Neural cell (in vitro differentiated cells): Measurements from ENCODE around the gene MMP13. TPM values are rescaled to one million over a fixed set of nuclear protein-coding genes. Genes with fewer than 3 reads are reported as not detected.

Source experiments
- H2AFZ ChIP-seq: fragments of 200-600, 300-800 bp; sonication (generic), shearing (Covaris generic); 2 replicates; pipeline ENCODE4 v1.6.0; 2014; ENCODE audit warnings: low read depth, mild to moderate bottlenecking, antibody characterized with exemption, low read length, moderate library complexity
- H3F3A ChIP-seq: fragments of 200-600 bp; shearing (Covaris generic); 2 replicates; pipeline ENCODE4 v1.6.1; 2016; ENCODE audit warnings: mild to moderate bottlenecking, moderate library complexity, mixed read lengths, antibody characterized with exemption, low read length; ENCODE audit not compliant: insufficient read depth, poor library complexity, severe bottlenecking
- H3K27ac ChIP-seq: fragments of 200-600, 300-800 bp; sonication (generic), shearing (Covaris generic); 2 replicates; pipeline ENCODE4 v1.5.1; 2014; ENCODE audit warnings: mild to moderate bottlenecking, low read length, moderate library complexity
- H3K27me3 ChIP-seq: fragments of 300-800, 200-600 bp; sonication (generic), shearing (Covaris generic); 2 replicates; pipeline ENCODE4 v1.6.0; 2014; ENCODE audit warnings: mild to moderate bottlenecking, low read depth, low read length, moderate library complexity; ENCODE audit not compliant: insufficient read depth
- H3K36me3 ChIP-seq: fragments of 300-800, 200-600 bp; sonication (generic), shearing (Covaris generic); 2 replicates; pipeline ENCODE4 v1.5.1; 2014; ENCODE audit warnings: mild to moderate bottlenecking, antibody characterized with exemption, low read length, moderate library complexity; ENCODE audit not compliant: insufficient read depth
- H3K4me2 ChIP-seq: fragments of 300-800, 200-600 bp; sonication (generic), shearing (Covaris generic); 2 replicates; pipeline ENCODE4 v1.6.0; 2014; ENCODE audit warnings: mild to moderate bottlenecking, low read length
- H3K4me3 ChIP-seq: fragments of 300-800, 200-600 bp; sonication (generic), shearing (Covaris generic); 2 replicates; pipeline ENCODE4 v1.5.1; 2014; ENCODE audit warnings: mild to moderate bottlenecking, low read length, moderate library complexity
- H3K79me2 ChIP-seq: fragments of 200-600 bp; shearing (Covaris generic); replicated peaks from 2 replicates; pipeline ENCODE4 v1.6.0; 2014; ENCODE audit warnings: mild to moderate bottlenecking, low read length, moderate library complexity; ENCODE audit not compliant: insufficient read depth
- H3K9ac ChIP-seq: fragments of 300-800, 200-600 bp; sonication (generic), shearing (Covaris generic); 2 replicates; pipeline ENCODE4 v1.6.1; 2016; ENCODE audit warnings: mild to moderate bottlenecking, low read length, mixed read lengths
- H3K9me2 ChIP-seq: fragments of 200-600 bp; shearing (Covaris generic); 2 replicates; pipeline ENCODE4 v1.6.1; 2016; ENCODE audit warnings: mild to moderate bottlenecking, low read length, mixed read lengths; ENCODE audit not compliant: insufficient read depth
- H3K9me3 ChIP-seq: fragments of 200-600, 300-800 bp; sonication (generic), shearing (Covaris generic); 2 replicates; pipeline ENCODE4 v1.6.1; 2016; ENCODE audit warnings: mild to moderate bottlenecking, mixed run types, low read length, moderate library complexity, mixed read lengths
- H4K20me1 ChIP-seq: fragments of 200-600 bp; shearing (Covaris generic); 2 replicates; pipeline ENCODE4 v1.6.1; 2016; ENCODE audit warnings: mild to moderate bottlenecking, mixed run types; ENCODE audit not compliant: insufficient read depth
- EP300 ChIP-seq: fragments of 450-650 bp; conservative IDR thresholded peaks from 2 replicates; pipeline ENCODE4 v1.6.1; 2014; ENCODE audit warnings: antibody characterized with exemption, mild to moderate bottlenecking, moderate library complexity; ENCODE audit not compliant: poor library complexity, severe bottlenecking
- EZH2 ChIP-seq: fragments of 200-600, 300-800 bp; shearing (Covaris generic), sonication (generic); IDR thresholded peaks from 2 replicates; pipeline ENCODE4 v1.6.1; 2014; ENCODE audit warnings: antibody characterized with exemption, low read length, borderline replicate concordance, mild to moderate bottlenecking; ENCODE audit not compliant: insufficient read depth, poor library complexity, severe bottlenecking
- MXI1 ChIP-seq: fragments of 450-650 bp; conservative IDR thresholded peaks from 2 replicates; pipeline ENCODE4 v1.6.1; 2014; ENCODE audit warnings: antibody characterized with exemption, mild to moderate bottlenecking; ENCODE audit not compliant: poor library complexity, severe bottlenecking
- POLR2AphosphoS5 ChIP-seq: IDR thresholded peaks from 2 replicates; pipeline ENCODE4 v1.6.1; 2012
- RAD21 ChIP-seq: fragments of 450-650 bp; conservative IDR thresholded peaks from 2 replicates; pipeline ENCODE4 v1.6.1; 2014; ENCODE audit warnings: antibody characterized with exemption, mild to moderate bottlenecking, moderate library complexity
- SMC3 ChIP-seq: fragments of 450-650 bp; conservative IDR thresholded peaks from 2 replicates; pipeline ENCODE4 v1.6.1; 2014; ENCODE audit warnings: antibody characterized with exemption, mild to moderate bottlenecking, moderate library complexity; ENCODE audit not compliant: poor library complexity
- TAF1 ChIP-seq: IDR thresholded peaks from 2 replicates; pipeline ENCODE4 v1.6.1; 2012; ENCODE audit warnings: low read depth
- polyA plus RNA-seq: library from polyadenylated mRNA; depleted of rRNA; stranded (reverse); fragments of >200 nt; gene quantifications from 2 replicates; pipeline ENCODE4 v1.2.3, GENCODE V29; 2014
- TF ChIP-seq, protein P1 (sequence below): IDR thresholded peaks from 2 replicates; pipeline ENCODE4 v1.6.1; 2012; ENCODE audit warnings: borderline replicate concordance
- TF ChIP-seq, protein P2 (sequence below): fragments of 450-650 bp; IDR thresholded peaks from 2 replicates; pipeline ENCODE4 v1.5.1; 2014; ENCODE audit warnings: antibody characterized with exemption, mild to moderate bottlenecking, moderate library complexity; ENCODE audit not compliant: poor library complexity, severe bottlenecking

The MMP13 gene
- polyA plus RNA-seq, 1 donor from 2014 or later, result not detected

DNA sequence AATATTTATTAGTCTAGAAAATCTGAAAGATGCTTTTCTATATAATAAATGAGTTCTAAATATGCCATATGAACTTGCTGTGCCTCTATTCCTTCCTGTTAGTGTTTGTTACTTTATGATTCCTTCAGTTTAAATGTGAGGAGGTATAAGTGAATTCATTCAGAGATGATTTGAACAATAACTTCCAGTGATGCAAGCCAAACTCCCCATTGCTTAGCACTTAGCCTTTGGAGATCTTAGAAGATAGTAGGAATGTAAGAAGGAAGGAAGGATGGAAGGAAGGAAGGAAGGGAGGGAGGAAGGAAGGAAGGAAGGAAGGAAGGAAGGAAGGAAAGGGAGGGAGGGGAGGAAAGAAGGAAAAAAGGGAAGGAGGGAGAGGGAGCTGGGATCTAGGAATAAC, 25.1 kb downstream of the MMP13 start:
- Histone ChIP-seq H2AFZ (no peak overlapping the region), H3K27me3 (no peaks in the 10 kb centered on the region), H3K9me3 (no peaks in the 10 kb centered on the region), H3K9ac (no peak overlapping the region), H3K27ac (no peak overlapping the region), H3K4me3 (no peak overlapping the region), H3K9me2 (no peaks in the 10 kb centered on the region), H3K36me3 (no peaks in the 10 kb centered on the region), H3K4me2 (no peak overlapping the region), H3K79me2 (no peaks in the 10 kb centered on the region), H4K20me1 (no peaks in the 10 kb centered on the region), H3F3A (no peaks in the 10 kb centered on the region)
- TF ChIP-seq SMC3, result no peak
- TF ChIP-seq TAF1, result no peak
- TF ChIP-seq, protein P1, sequence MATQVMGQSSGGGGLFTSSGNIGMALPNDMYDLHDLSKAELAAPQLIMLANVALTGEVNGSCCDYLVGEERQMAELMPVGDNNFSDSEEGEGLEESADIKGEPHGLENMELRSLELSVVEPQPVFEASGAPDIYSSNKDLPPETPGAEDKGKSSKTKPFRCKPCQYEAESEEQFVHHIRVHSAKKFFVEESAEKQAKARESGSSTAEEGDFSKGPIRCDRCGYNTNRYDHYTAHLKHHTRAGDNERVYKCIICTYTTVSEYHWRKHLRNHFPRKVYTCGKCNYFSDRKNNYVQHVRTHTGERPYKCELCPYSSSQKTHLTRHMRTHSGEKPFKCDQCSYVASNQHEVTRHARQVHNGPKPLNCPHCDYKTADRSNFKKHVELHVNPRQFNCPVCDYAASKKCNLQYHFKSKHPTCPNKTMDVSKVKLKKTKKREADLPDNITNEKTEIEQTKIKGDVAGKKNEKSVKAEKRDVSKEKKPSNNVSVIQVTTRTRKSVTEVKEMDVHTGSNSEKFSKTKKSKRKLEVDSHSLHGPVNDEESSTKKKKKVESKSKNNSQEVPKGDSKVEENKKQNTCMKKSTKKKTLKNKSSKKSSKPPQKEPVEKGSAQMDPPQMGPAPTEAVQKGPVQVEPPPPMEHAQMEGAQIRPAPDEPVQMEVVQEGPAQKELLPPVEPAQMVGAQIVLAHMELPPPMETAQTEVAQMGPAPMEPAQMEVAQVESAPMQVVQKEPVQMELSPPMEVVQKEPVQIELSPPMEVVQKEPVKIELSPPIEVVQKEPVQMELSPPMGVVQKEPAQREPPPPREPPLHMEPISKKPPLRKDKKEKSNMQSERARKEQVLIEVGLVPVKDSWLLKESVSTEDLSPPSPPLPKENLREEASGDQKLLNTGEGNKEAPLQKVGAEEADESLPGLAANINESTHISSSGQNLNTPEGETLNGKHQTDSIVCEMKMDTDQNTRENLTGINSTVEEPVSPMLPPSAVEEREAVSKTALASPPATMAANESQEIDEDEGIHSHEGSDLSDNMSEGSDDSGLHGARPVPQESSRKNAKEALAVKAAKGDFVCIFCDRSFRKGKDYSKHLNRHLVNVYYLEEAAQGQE, result no peak
- no peak for TF ChIP-seq EZH2
- TF ChIP-seq RAD21, result no peak
- TF ChIP-seq MXI1, result no peak
- TF ChIP-seq EP300, result no peak
- TF ChIP-seq, protein P2, sequence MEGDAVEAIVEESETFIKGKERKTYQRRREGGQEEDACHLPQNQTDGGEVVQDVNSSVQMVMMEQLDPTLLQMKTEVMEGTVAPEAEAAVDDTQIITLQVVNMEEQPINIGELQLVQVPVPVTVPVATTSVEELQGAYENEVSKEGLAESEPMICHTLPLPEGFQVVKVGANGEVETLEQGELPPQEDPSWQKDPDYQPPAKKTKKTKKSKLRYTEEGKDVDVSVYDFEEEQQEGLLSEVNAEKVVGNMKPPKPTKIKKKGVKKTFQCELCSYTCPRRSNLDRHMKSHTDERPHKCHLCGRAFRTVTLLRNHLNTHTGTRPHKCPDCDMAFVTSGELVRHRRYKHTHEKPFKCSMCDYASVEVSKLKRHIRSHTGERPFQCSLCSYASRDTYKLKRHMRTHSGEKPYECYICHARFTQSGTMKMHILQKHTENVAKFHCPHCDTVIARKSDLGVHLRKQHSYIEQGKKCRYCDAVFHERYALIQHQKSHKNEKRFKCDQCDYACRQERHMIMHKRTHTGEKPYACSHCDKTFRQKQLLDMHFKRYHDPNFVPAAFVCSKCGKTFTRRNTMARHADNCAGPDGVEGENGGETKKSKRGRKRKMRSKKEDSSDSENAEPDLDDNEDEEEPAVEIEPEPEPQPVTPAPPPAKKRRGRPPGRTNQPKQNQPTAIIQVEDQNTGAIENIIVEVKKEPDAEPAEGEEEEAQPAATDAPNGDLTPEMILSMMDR, result no peak
- TF ChIP-seq POLR2AphosphoS5, result no peak

DNA sequence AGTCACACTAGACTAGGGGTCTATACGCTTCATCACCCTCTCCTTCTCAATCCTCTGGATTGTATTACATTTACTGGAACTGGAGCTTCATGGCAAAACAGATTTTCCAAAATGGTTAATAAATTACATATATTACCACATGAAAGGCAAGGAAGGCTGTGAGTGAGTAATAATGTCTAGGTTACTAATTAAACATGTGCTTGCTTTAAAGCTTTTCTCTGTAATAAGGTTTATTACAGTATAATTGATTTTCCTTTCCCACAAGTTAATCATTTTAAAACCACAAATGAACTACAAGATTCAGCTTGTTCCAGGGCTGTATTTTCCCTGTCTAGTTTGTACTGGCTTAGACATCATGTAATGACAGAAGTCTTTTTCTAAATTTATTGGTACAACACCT, 25.6 kb downstream of the MMP13 start:
- Histone ChIP-seq H3K9me3 (no peaks in the 10 kb centered on the region), H4K20me1 (no peaks in the 10 kb centered on the region), H3K4me2 (no peak overlapping the region), H3K36me3 (no peaks in the 10 kb centered on the region), H3K4me3 (no peak overlapping the region), H3K9me2 (no peaks in the 10 kb centered on the region), H3F3A (no peaks in the 10 kb centered on the region), H3K79me2 (no peaks in the 10 kb centered on the region), H3K9ac (no peak overlapping the region), H3K27ac (no peak overlapping the region), H3K27me3 (no peaks in the 10 kb centered on the region), H2AFZ (no peak overlapping the region)
- TF ChIP-seq RAD21 (no peak), POLR2AphosphoS5 (no peak)

DNA sequence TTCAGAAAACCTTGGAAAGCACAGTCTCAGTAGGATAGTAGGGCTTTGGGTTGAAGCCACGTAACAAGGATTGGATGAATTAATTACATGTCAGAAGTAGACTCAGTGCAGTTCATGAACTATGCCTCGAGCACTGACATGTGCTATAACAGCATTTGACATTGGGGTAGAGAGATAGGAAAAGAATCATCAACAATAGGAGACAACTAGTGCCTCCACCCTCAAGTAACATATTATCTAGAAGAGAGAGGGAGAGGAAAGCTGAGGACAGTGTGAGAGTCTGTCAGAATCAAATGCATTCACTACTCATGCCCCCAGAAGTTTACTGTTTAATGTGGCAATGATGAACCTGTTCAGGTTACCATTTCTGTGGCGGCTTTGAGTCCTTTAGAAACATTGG, 26.4 kb downstream of the MMP13 start:
- no peaks in the 10 kb centered on the region for H4K20me1 ChIP-seq
- H3K9ac ChIP-seq, result no peak overlapping the region
- H3K4me2 ChIP-seq, result no peak overlapping the region
- H3K9me3 ChIP-seq, result no peaks in the 10 kb centered on the region
- no peak overlapping the region for H3K4me3 ChIP-seq
- H2AFZ ChIP-seq, result no peak overlapping the region
- no peaks in the 10 kb centered on the region for H3K9me2 ChIP-seq
- H3K79me2 ChIP-seq, result no peaks in the 10 kb centered on the region
- no peak overlapping the region for H3K27ac ChIP-seq
- TF ChIP-seq, protein P1, result no peak
- TF ChIP-seq EP300, result no peak
- TF ChIP-seq MXI1, result no peak
- TF ChIP-seq, protein P2, result no peak
- no peak for TF ChIP-seq EZH2
- no peak for TF ChIP-seq RAD21
- no peak for TF ChIP-seq TAF1
- no peak for TF ChIP-seq SMC3
- TF ChIP-seq POLR2AphosphoS5, result no peak
- H3F3A ChIP-seq, result no peaks in the 10 kb centered on the region
- H3K27me3 ChIP-seq, result no peaks in the 10 kb centered on the region
- H3K36me3 ChIP-seq, result no peaks in the 10 kb centered on the region
